HepG2 (cell line): Measurements from ENCODE around the gene SELENOS. TPM values are rescaled to one million over a fixed set of nuclear protein-coding genes. Genes with fewer than 3 reads are reported as not detected.

ENCODE experiments used
- ATAC-seq: fragments of 200-7000 bp; cut with Tn5 transposase; 3 replicates; pipeline ENCODE4 v1.9.1; 2020; ENCODE audit warnings: mild to moderate bottlenecking, moderate library complexity
- BruUV-seq: library from RNA; stranded (reverse); fragments of 400-500 nt; replicated peaks from 2 replicates; lab custom pipeline; 2021; lab: Mats Ljungman, UMichigan
- CTCF ChIA-PET: fragments of 300-600 bp; formaldehyde crosslinking; extraction: SDS; loops from one replicate; lab custom pipeline; 2021; ENCODE audit warnings: low total read pairs, inconsistent platforms, low intra/inter-chr PET ratio; lab: Yijun Ruan, JAX
- POLR2A ChIA-PET: fragments of 350-600 bp; sonication (Branson Sonifier 250); formaldehyde crosslinking; loops from one replicate; lab custom pipeline; 2020; ENCODE audit warnings: antibody characterized with exemption, inconsistent platforms; lab: Yijun Ruan, JAX
- DNase-seq: peaks from one replicate; pipeline ENCODE4 v3.0.0-alpha.2; 2015; ENCODE audit warnings: low spot score
- FAIRE-seq: peaks from 3 replicates; lab custom pipeline; 2011; peaks lifted over from hg19 to GRCh38; lab: Jason Lieb, UNC
- H2AFZ ChIP-seq: one replicate; pipeline ENCODE4 v1.6.1; 2011; ENCODE audit warnings: low read length, inconsistent platforms
- H3K27ac ChIP-seq: fragments of 300-600 bp; 3 replicates; pipeline ENCODE4 v1.8.0; 2011; ENCODE audit warnings: mixed run types, mild to moderate bottlenecking, mixed read lengths, low read length, inconsistent platforms; ENCODE audit not compliant: insufficient read depth; ENCODE audit errors: extremely low read length
- H3K27me3 ChIP-seq, 2 experiments: fragments of 200-600 bp in 1 of 2; 2 replicates in 1 of 2; 3 replicates in 1 of 2; pipeline versions ENCODE4 v1.6.0 to v1.8.0; 2011; ENCODE audit warnings: low read length in 2 of 2, mild to moderate bottlenecking in 2 of 2, moderate library complexity in 2 of 2, inconsistent platforms in 1 of 2; ENCODE audit not compliant: insufficient read depth in 2 of 2, control insufficient read depth in 1 of 2
- H3K36me3 ChIP-seq, 2 experiments: fragments of 200-600 bp in 1 of 2; replicated peaks in 1 of 2; 2 replicates in 1 of 2; 3 replicates in 1 of 2; pipeline versions ENCODE4 v1.5.1 to v1.8.0; 2011; ENCODE audit warnings: low read length in 2 of 2, inconsistent platforms in 1 of 2; ENCODE audit not compliant: insufficient read depth in 2 of 2, control insufficient read depth in 1 of 2
- H3K4me1 ChIP-seq: 2 replicates; pipeline ENCODE4 v1.5.1; 2012; ENCODE audit warnings: low read length, inconsistent platforms; ENCODE audit not compliant: insufficient read depth
- H3K4me2 ChIP-seq: 2 replicates; pipeline ENCODE4 v1.6.0; 2011; ENCODE audit warnings: low read depth, low read length, inconsistent platforms
- H3K4me3 ChIP-seq, 3 experiments: fragments of 200-600 bp in 1 of 3; sonication (generic), shearing (Covaris generic) in 1 of 3; replicated peaks in 1 of 3; 2 replicates each; pipeline ENCODE4 v1.5.1; 2011 to 2016; ENCODE audit warnings: low read length in 3 of 3, inconsistent platforms in 2 of 3, low read depth in 2 of 3, mild to moderate bottlenecking in 2 of 3, control low read depth in 1 of 3, mixed read lengths in 1 of 3; ENCODE audit not compliant: insufficient read depth in 1 of 3
- H3K79me2 ChIP-seq: one replicate; pipeline ENCODE4 v1.6.1; 2011; ENCODE audit warnings: low read length, inconsistent platforms; ENCODE audit not compliant: insufficient read depth
- H3K9ac ChIP-seq: 2 replicates; pipeline ENCODE4 v1.6.0; 2011; ENCODE audit warnings: mild to moderate bottlenecking, low read depth, low read length, inconsistent platforms; ENCODE audit not compliant: insufficient read depth
- H3K9me3 ChIP-seq: 2 replicates; pipeline ENCODE4 v1.5.1; 2012; ENCODE audit warnings: mild to moderate bottlenecking, low read length
- H4K20me1 ChIP-seq: 2 replicates; pipeline ENCODE4 v1.6.0; 2011; ENCODE audit warnings: inconsistent platforms, mild to moderate bottlenecking, low read length, moderate library complexity; ENCODE audit not compliant: insufficient read depth
- AGO2 ChIP-seq: fragments of 200-400 bp; formaldehyde crosslinking; optimal IDR thresholded peaks from 2 replicates; pipeline ENCODE3; 2017; ENCODE audit warnings: mild to moderate bottlenecking, low read depth, low read length, moderate library complexity
- IKZF1 ChIP-seq: fragments of 450-650 bp; IDR thresholded peaks from 2 replicates; pipeline ENCODE4 v1.7.1; 2016
- NR0B2 ChIP-seq: sonication (generic); formaldehyde crosslinking; IDR thresholded peaks from 2 replicates; pipeline ENCODE4 v1.4.0; 2020; ENCODE audit warnings: mild to moderate bottlenecking, missing genetic modification reagents
- NR2F1 ChIP-seq, 2 experiments: fragments of 450-650 bp in 1 of 2; formaldehyde crosslinking in 1 of 2; IDR thresholded peaks; 2 replicates each; pipeline versions ENCODE4 v1.5.0 to v1.6.1; 2016 to 2020; ENCODE audit warnings: mild to moderate bottlenecking in 1 of 2, missing compliant biosample characterization in 1 of 2, missing genetic modification reagents in 1 of 2, moderate library complexity in 1 of 2
- POLR2A ChIP-seq, 2 experiments: IDR thresholded peaks; 2 replicates each; pipeline ENCODE4 v1.6.1; 2011; ENCODE audit warnings: low read depth in 2 of 2, low read length in 2 of 2, mild to moderate bottlenecking in 1 of 2, moderate library complexity in 1 of 2; ENCODE audit not compliant: insufficient read depth in 1 of 2
- POLR2G ChIP-seq: fragments of 200-400 bp; formaldehyde crosslinking; IDR thresholded peaks from 2 replicates; pipeline ENCODE4 v1.6.1; 2018; ENCODE audit warnings: mild to moderate bottlenecking, low read depth, low read length, moderate library complexity
- PRPF4 ChIP-seq: fragments of 200-400 bp; formaldehyde crosslinking; IDR thresholded peaks from 2 replicates; pipeline ENCODE4 v1.6.1; 2016; ENCODE audit warnings: low read length, low read depth; ENCODE audit not compliant: poor library complexity, severe bottlenecking
- SUZ12 ChIP-seq: fragments of 150-350 bp; IDR thresholded peaks from 2 replicates; pipeline ENCODE4 v1.6.1; 2014; ENCODE audit warnings: low read depth, low read length
- ZBTB7A ChIP-seq: sonication (generic); formaldehyde crosslinking; IDR thresholded peaks from 2 replicates; pipeline ENCODE4 v1.8.0; 2022; ENCODE audit warnings: mild to moderate bottlenecking, missing genetic modification reagents
- ZNF431 ChIP-seq: sonication (generic); formaldehyde crosslinking; IDR thresholded peaks from 2 replicates; pipeline ENCODE4 v1.9.0; 2022; ENCODE audit warnings: missing genetic modification reagents, low read depth, mild to moderate bottlenecking, borderline replicate concordance
- ZNF558 ChIP-seq: sonication (generic); formaldehyde crosslinking; IDR thresholded peaks from 2 replicates; pipeline ENCODE4 v1.9.0; 2022; ENCODE audit warnings: mild to moderate bottlenecking, missing genetic modification reagents, borderline replicate concordance
- ZNF614 ChIP-seq: IDR thresholded peaks from 2 replicates; pipeline ENCODE4 v1.6.1; 2018; ENCODE audit warnings: missing biosample characterization, missing genetic modification reagents, inconsistent platforms, borderline replicate concordance
- ZNF674 ChIP-seq: sonication (generic); formaldehyde crosslinking; IDR thresholded peaks from 2 replicates; pipeline ENCODE4 v1.5.0; 2020; ENCODE audit warnings: low read depth, mild to moderate bottlenecking, missing genetic modification reagents
- ZNF792 ChIP-seq: IDR thresholded peaks from 2 replicates; pipeline ENCODE4 v1.6.1; 2016
- ZNF839 ChIP-seq: sonication (generic); formaldehyde crosslinking; IDR thresholded peaks from 2 replicates; pipeline ENCODE4 v1.4.0; 2020; ENCODE audit warnings: missing genetic modification reagents, mild to moderate bottlenecking, borderline replicate concordance
- WGBS: methylation state at CpG from one replicate; pipeline ENCODE4 v1.1.6; 2017; ENCODE audit warnings: low lambda C conversion rate; 5-methylcytosine and 5-hydroxymethylcytosine counted together
- in situ Hi-C: cut with HindIII; loops from 2 replicates; pipeline ENCODE4 v1.10.0; 2017; ENCODE audit warnings: low pct_unique_long_range_greater_than_20kb; ENCODE audit not compliant: extremely low pct_ligation_motif_present
- intact Hi-C: fragments of 100-400 bp; cut with micrococcal nuclease; formaldehyde crosslinking; loops from one replicate; pipeline ENCODE4 v1.10.0; 2022; ENCODE audit not compliant: unreplicated experiment
- polyA plus RNA-seq, 8 experiments: library from polyadenylated mRNA; depleted of rRNA in 3 of 8; stranded (reverse) in 7 of 8; unstranded in 1 of 8; fragments of >200 nt; fragmentation: Illumina TruSeq in 4 of 8; extraction: Trizol in 4 of 8; gene quantifications; 2 replicates each; pipeline versions ENCODE4 v1.2.1 to v1.2.3, GENCODE V29; 2011 to 2016; ENCODE audit warnings: low read depth in 4 of 8, missing spikeins in 1 of 8, mixed read lengths in 1 of 8; ENCODE audit not compliant: insufficient read depth in 1 of 8
- total RNA-seq, 5 experiments: library from RNA; depleted of rRNA; stranded (reverse); fragments of >200 nt; fragmentation: Illumina TruSeq; extraction: Trizol; gene quantifications; 2 replicates each; pipeline ENCODE4 v1.2.3, GENCODE V29; 2016; ENCODE audit warnings: low read depth in 1 of 5
- TF ChIP-seq, protein P1 (sequence below): IDR thresholded peaks from 2 replicates; pipeline ENCODE4 v1.6.1; 2016; ENCODE audit warnings: missing genetic modification reagents, missing compliant biosample characterization
- TF ChIP-seq, protein P2 (sequence below): sonication (generic); formaldehyde crosslinking; IDR thresholded peaks from 2 replicates; pipeline ENCODE4 v1.8.1; 2023; ENCODE audit warnings: mild to moderate bottlenecking, missing genetic modification reagents, borderline replicate concordance

SELENOS gene
- total and polyA plus RNA-seq, 2 of the 13 experiments (the other 11 are each of a cell fraction or from before 2014, with no cell fraction given) = 63.0 to 66.1 TPM

- FAIRE-seq (no peak), ATAC-seq (no peak), DNase-seq (no peak)
- ChIA-PET CTCF (no interaction called here), POLR2A (no interaction called here)
- Histone ChIP-seq H3K9ac (no peak overlapping the region), H3K4me1 (no peaks in the 10 kb centered on the region), H3K27me3 (no peaks in the 10 kb centered on the region; a peak in 1 of 5 replicates), H3K4me2 (no peak overlapping the region), H3K9me3 (no peaks in the 10 kb centered on the region), H4K20me1 (no peaks in the 10 kb centered on the region), H3K79me2 (no peaks in the 10 kb centered on the region), H3K27ac (no peak overlapping the region), H2AFZ (no peak overlapping the region), H3K36me3 (peaks cover 16 to 23% of the 10 kb centered on the region in 2 experiments; a peak in 4 of 5 replicates), H3K4me3 (no peak overlapping the region)
- WGBS = 96% methylated on average over 10 of the region's 26 CpGs
- TF ChIP-seq, protein P1, sequence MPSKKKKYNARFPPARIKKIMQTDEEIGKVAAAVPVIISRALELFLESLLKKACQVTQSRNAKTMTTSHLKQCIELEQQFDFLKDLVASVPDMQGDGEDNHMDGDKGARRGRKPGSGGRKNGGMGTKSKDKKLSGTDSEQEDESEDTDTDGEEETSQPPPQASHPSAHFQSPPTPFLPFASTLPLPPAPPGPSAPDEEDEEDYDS (CRISPR knock-in tag) = no peak
- peak; percentile 24 for TF ChIP-seq AGO2
- in situ Hi-C loops = no loop called here
- no TSS peak for BruUV-seq
- intact Hi-C loops = no loop called here
Measured at GRCh38 chr15:101309436-101310160, 32.3 kb upstream of the SELENOS start.

GRCh38 chr15:101308604-101309435 lies 31.5 kb upstream of the SELENOS start:
- CTCF ChIA-PET = no interaction called here
- Histone ChIP-seq H3K9ac (no peak overlapping the region), H3K4me3 (no peak overlapping the region), H3K4me1 (no peaks in the 10 kb centered on the region), H3K27me3 (no peaks in the 10 kb centered on the region; a peak in 1 of 5 replicates), H3K9me3 (no peaks in the 10 kb centered on the region), H3K36me3 (peaks cover 11 to 17% of the 10 kb centered on the region in 2 experiments; a peak in 3 of 5 replicates), H3K27ac (no peak overlapping the region), H2AFZ (no peak overlapping the region), H3K4me2 (no peak overlapping the region), H4K20me1 (no peaks in the 10 kb centered on the region), H3K79me2 (no peaks in the 10 kb centered on the region)
- in situ Hi-C loops (no loop called here), intact Hi-C loops (no loop called here)
- POLR2A ChIA-PET = no interaction called here
- WGBS = 95% methylated on average over 17 of the region's 20 CpGs
- BruUV-seq = no TSS peak
- ATAC-seq (no peak), DNase-seq (no peak), FAIRE-seq (no peak)
- TF ChIP-seq, protein P2, sequence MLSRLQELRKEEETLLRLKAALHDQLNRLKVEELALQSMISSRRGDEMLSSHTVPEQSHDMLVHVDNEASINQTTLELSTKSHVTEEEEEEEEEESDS = no peak
- no peak for TF ChIP-seq ZBTB7A
- no peak for TF ChIP-seq SUZ12
- no peak for TF ChIP-seq ZNF792 (CRISPR knock-in tag)
- TF ChIP-seq IKZF1 = no peak
- TF ChIP-seq PRPF4 = no peak
- TF ChIP-seq ZNF558 (CRISPR knock-in tag) = no peak
- no peak for TF ChIP-seq ZNF431 (CRISPR knock-in tag)
- TF ChIP-seq ZNF674 (CRISPR knock-in tag) = no peak
- TF ChIP-seq NR0B2 (CRISPR knock-in tag) = no peak
- no peak for TF ChIP-seq ZNF614 (CRISPR knock-in tag)
- TF ChIP-seq POLR2A (IDR thresholded peaks at IDR 0.05; ENCODE audit: insufficient read depth in 1 of 2, low read depth in 2 of 2, low read length in 2 of 2) = no peak
- no peak for TF ChIP-seq NR2F1 (CRISPR knock-in tag; IDR thresholded peaks at IDR 0.05)
- no peak for TF ChIP-seq POLR2G
- TF ChIP-seq ZNF839 (CRISPR knock-in tag) = no peak
